GM12891 (cell line): ENCODE data around the gene DCLK1.

Experiments used
- POLR2A ChIP-seq: IDR thresholded peaks from 2 replicates; pipeline ENCODE4 v1.6.1; 2011; ENCODE audit warnings: low read depth, low read length, control low read depth
- SPI1 ChIP-seq: IDR thresholded peaks from 2 replicates; pipeline ENCODE4 v1.6.1; 2011; ENCODE audit warnings: low read depth, low read length, control low read depth

DNA sequence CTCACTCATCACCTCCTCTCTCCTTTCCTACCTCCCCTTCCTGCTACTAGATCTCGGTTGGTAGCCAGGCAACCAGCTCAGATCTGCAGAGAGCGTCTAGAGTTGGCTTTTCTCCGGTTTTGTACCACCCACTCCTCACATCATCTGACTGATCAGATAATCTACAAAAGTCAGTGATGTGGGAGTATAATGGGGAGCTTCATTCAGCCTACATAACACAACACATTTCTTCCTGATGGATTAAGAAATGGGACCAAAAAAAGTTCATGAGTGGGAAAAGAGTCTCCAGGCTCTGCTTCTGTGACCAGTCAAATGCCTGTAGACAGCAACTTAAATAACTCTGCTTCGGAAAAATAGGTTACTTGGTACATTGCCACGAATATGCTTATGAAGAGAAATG lies 279.8 kb downstream of the DCLK1 start:
- TF ChIP-seq POLR2A (no peak), SPI1 (no peak)
